GM21825 (cell line): ENCODE data around the gene RNF212.
"Not testable (repeated sequence)": the region's sequence is repeated elsewhere in the genome, so short reads cannot be mapped to it uniquely, and the experiment has no call there.

Source experiments
- ATAC-seq: cut with Tn5 transposase; IDR thresholded peaks from one replicate; pipeline ENCODE4 v1.9.1; 2021; ENCODE audit warnings: mild to moderate bottlenecking, moderate library complexity; ENCODE audit not compliant: unreplicated experiment

Gene RNF212

DNA sequence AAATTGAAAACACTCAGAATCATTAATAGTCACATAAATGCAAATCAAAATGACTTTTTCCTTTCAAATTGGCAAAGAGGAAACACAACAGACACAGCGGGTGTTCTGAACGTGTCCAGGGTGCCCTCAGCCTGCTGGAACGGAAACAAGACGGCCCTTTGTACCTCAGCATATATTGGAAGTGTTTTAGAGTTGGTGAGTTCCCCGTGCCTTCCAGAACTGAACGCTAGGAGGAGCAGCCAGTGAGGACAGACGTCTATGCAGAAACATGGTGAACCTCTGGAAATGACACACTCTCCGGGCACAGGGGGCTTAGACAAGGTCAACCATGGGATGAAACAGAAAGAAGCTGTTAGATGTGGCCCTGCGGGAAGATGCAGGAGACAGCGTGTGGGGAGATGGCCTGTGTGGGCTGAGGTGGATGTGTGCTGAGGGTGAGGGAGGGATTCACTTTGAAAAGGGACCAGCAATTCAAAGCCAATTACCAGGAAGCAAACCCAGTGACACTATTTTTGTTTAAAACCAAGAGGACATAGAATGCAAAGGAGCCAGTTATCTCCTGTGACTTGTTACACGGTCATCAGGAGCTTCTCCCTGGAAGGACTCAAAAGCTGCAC, 40.4 kb downstream of the RNF212 start:
- ATAC-seq: no peak

DNA sequence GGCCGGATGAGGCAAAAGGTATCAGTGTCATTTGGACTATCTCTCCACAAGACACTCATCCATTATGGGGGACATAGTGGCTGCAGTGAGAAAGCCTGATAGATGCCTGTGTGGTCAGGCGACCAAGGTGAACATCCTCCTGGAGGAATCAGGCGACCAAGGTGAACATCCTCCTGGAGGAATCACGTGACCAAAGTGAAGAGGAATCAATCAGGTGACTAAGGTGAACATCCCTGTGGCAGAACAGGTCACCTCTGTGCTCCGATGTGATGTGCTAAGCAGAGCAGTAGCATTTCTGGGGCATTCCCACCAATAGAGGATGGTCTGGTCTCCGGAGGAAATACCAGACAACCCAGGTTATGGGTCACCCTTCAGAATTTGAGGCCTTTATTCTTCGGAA, 44.0 kb downstream of the RNF212 start:
- ATAC-seq: no peak

DNA sequence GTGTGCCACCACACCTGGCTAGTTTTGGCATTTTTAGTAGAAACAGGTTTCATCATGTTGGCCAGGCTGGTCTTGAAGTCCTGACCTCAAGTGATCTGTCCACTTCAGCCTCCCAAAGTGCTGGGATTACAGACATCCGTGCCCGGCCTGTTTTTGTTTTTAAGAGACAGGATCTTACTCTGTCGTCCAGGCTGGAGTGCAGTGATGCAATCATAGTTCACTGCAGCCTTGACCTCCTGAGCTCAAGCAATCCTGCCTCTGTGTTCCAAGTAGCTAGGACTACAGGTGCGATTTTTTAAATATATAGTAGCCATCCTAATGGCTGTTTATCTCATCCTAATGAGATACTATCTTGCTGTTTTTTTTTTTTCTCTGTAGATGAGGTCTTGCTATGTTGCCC, 47.6 kb downstream of the RNF212 start:
- ATAC-seq: no peak

DNA sequence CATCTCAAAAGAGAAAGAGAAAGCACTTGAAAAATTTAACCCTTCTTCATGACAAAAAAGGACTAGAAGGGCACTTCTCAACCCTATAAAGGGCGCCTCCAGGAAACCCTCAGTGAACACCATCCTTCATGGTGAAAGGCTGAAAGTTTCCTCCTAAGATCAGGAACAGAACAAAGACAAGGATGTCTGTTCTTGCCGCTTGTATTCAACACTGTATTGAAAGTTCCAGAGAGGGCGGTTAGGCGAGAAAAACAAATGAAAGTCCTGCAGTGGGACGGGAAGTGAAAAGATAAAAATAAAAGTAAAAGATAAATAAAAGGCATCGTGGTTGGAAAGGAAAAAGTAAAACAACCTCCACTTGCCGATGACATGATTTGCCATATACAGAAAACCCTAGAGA, 50.9 kb downstream of the RNF212 start:
- no peak for ATAC-seq

DNA sequence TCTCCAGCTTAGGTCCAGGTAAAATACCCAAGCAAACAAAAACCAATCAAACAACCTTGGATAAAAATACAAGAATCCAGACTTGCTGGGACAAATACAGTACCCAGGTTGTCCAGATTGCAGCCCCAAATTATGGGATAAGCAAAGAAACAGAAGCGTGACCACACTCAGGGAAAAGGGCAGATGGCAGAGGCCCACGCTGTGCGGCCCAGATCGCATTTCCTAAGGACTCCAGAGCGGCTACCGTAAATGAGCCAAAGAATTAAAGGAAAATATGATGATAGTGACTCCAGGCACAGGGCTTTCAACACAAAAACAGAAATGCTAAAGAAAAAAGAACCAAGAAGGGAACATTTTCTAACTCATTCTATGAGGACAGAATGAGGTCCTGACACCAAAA, 51.6 kb downstream of the RNF212 start:
- ATAC-seq: no peak

DNA sequence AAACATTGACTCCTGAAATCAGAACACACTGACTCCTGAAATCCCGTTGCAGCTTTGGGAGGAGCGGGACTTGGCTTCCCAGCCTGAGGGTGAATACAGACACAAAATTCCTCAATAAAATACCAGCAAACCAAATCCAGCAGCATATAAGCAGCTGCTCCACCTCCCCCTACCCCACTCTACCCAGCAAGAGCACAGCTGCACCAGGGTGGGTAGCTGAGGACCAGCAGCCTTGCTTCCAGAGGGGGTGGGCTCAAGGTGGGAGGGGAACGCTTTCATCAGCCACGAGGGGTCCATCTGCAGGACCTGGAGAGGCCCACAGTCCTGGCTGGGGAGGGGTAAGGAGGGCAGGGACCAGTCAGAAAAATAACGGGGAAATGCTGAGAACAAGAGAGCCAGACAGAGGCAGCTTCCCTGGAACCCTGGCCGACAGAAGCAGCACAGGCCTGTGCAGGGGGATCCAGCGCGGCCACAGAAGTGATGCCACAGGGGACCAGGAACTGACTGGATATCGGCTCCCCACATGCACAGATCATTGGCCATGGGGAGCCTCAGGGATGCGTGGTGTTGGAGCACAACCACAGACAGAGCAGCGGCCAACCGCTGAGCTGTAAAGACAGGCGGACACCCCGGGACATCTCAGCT, 52.2 kb downstream of the RNF212 start:
- ATAC-seq: no peak

DNA sequence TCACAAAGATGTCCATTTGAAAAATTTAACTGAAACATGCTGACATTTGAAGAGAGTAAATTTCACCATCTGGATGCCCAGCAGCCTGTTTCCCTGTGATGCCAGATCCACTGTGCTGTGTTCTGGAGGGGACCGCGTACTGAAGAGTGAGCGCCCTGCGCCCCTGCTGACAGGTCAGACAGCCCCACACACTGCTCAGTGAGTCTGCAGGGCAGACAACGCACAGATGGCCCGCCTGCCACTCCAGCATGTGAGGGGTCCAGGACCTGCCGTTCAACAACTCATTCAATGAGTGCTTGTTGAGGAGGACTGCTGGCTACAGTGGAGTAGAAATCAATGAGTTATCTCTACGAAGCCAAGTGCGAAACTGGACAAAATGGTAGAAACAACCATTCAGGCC, 52.7 kb downstream of the RNF212 start:
- no peak for ATAC-seq

DNA sequence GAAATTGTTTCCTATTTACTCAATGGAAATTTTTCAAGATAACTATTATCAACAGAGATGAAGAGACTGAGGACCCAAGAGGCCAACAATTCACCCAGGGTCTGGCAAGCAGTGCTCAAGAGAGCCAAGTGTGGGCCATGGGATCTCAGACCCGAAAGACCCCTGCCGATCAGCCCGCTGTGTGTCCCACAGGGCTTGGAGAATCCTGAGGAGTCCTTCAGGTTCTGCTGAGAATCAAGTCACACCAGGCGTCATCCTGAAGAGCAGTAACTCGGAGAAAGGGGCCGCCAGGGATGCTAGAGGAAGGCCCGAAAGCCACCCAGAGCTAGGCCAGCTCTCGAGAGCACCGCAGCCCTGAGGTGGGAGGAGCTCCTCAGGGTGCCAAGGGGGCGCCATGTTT, 53.2 kb downstream of the RNF212 start:
- no peak for ATAC-seq

DNA sequence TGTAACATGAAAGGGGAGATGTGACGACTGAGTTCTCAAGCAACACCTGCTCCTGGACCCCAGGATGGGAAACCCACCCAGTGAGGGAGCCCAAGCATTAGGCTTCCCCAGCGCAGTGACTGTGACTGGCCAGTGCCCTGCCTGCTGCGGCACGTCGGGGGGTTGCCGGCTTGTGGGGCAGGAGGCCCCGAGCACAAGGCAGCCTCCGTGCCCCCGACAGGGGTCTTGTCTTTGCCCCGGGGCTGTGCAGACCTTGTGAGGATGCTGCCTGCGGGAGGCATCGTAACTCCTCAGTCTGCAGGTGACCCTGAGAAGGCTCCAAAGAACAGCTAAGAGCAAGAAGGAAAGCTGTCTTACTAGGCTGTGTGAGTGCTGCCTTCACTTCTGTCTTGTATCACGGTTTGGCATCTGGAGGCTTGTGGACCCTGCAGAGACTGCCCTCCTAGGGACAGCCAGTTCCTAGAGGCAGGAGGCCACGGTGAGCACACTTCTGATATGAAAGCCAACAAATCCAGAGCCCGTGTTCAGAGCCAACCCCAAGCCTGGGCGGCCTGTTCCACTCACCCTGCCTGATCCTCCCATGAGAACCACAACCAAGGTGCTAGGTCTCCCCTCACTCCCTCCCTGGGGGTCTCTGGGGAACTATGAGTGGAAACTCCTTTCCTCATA, 54.2 kb downstream of the RNF212 start:
- ATAC-seq: no peak

DNA sequence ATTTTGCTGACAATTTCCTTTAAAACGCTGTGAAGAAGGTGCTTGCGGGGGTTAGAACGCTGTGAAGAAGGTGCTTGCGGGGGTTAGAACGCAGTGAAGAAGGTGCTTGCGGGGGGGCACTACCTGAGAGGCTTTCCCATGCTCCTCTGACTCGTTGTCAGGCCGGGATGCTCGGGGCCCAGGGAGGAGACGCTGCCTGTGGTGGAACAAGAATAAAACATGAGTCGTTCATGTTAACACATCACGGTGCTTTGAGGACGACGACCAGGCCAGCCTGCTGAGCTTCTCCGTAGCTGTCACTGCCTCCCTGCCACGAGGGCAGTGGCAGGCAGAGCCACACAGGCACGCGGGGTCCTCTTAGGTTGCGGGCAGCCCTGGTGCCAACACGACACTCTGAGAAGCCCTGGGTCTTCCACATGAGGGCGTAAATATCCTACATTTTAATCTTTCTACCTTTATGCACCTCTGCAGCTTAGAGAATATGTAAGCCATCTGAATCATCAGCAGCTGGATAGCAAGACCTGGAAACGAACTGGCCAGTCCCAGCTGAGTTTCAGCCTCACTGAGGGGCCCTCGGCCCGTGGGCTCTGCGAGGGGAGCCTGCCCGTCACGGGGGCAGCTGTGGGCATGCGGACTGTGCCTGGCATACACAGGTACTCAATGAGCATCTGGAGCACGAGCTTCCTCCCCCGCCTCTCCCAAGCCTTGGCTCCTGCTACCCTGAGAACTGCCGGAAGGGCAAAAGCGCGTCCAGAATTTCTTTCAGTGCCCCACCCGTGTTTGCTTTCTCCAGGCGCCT, 55.0 kb downstream of the RNF212 start:
- ATAC-seq: no peak

DNA sequence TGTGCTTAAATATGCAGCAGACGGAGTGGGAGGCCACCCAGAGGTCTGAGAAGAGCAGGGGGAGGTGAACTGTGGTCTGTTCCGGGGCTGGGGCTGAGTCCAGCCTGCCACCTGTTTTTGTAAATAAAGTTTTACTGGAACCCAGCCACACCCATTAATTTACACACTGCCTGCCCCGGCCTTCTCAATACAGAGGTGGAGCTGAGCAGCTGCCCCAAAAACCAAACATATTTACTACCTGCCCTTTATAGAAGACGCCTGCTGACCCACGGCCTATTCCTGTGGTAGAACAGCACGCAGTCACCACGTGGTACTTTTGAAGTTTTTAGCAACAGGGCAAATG, 56.0 kb downstream of the RNF212 start:
- no peak for ATAC-seq

DNA sequence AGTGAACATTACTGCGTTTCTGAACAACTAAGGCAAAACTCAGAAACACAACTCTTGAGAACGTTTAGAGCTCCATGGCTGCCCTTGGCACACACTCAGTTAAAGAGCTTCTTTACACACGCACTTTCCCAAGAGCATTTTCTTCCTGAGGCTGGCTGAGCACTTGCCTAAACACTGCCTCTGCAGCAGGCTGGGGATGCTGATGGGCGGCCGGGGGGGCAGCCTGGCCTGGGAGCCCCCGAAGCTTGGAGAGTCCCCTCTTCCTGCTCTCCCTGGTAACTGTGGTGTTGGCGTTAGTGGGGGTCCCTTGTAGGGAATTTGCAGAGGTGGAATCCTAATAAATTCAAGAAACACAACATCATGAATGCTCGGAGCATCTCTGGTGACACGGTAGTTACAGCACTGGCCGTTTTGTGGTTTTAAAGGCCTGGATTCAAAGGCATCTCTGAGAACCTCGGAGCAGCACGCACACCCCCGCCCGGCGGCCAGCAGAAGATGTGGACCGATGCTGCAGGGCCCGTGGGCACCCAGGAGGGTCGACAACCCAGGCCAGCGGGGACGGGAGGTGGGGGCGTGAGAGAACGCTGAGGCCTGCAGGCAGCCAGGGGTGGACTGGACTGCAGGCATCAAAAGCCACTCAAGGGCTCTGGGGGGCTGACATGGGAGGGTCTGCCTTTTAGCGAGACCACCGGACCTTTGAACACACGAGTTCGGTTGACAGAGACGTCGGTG, 56.5 kb downstream of the RNF212 start:
- ATAC-seq: no peak

DNA sequence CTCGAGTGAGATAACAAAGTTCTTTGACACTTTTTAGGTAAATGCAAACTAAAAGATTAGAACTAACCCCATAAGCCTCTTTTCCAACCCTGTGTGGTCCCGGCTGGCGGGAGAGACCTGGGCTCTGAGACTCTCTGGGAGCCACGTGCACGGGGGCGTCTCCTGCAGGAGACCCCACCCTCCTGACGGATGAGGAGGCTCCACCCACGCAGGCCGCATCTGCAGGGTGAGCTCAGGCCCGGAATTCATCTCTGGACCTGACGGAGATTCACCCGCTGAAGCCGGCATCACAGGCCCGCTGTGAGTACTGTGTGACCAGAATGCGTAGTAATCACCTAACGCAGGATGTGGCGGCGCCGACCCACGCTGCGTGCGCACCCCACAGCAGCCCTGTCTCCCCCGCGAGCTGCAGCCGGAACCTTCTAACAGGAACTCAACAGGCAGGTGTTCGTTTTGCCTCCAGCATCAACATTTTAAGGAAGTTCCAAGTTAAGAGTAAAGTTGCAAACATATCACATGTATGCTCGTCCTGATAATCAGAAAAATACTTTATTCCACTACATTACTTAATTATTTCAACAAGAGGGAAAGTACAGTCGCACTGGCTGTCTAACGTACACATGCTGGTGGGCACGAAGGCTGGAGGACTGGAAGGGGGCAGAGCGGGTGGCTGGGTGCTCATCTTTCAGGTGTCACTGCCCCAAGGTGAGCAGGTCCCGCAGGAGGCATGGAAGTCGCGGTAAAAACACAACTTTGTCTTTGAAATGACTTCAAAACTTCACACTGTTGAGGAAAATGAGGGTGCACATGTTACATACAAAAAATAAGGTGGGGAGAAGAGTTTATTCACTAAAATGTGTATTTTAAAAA, 57.4 kb downstream of the RNF212 start:
- peak; percentile 64 for ATAC-seq

DNA sequence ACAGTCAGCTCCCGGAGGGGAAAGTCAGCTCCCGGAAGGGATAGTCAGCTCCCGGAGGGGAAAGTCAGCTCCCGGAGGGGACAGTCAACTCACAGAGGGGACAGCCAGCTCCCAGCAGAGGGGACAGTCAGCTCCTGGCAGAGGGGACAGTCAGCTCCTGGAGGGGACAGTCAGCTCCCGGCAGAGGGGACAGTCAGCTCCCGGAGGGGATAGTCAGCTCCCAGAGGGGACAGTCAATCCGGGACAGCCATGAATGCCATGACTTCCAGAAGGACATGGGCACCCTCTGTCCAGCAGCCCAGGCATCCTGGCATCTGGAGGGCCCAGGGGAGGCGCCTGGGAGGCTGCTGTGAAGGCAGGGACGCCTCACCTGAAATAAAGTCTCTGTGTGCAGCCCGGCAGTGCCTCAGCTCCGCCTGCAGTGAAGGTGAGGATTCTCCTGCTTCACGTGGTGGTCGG, 58.1 kb downstream of the RNF212 start:
- ATAC-seq: not testable (repeated sequence)

DNA sequence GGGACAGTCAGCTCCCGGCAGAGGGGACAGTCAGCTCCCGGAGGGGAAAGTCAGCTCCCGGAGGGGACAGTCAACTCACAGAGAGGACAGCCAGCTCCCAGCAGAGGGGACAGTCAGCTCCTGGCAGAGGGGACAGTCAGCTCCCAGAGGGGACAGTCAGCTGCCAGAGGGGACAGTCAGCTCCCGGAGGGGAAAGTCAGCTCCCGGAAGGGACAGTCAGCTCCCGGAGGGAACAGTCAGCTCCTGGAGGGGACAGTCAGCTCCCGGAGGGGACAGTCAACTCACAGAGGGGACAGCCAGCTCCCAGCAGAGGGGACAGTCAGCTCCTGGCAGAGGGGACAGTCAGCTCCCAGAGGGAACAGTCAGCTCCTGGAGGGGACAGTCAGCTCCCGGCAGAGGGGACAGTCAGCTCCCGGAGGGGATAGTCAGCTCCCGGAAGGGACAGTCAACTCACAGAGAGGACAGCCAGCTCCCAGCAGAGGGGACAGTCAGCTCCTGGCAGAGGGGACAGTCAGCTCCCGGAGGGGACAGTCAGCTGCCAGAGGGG, 58.6 kb downstream of the RNF212 start:
- ATAC-seq: not testable (repeated sequence)

DNA sequence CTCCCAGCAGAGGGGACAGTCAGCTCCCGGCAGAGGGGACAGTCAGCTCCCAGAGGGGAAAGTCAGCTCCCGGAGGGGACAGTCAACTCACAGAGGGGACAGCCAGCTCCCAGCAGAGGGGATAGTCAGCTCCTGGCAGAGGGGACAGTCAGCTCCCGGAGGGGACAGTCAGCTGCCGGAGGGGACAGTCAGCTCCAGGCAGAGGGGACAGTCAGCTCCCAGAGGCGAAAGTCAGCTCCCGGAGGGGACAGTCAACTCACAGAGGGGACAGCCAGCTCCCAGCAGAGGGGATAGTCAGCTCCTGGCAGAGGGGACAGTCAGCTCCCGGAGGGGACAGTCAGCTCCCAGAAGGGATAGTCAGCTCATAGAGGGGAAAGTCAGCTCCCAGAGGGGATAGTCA, 59.5 kb downstream of the RNF212 start:
- not testable (repeated sequence) for ATAC-seq

DNA sequence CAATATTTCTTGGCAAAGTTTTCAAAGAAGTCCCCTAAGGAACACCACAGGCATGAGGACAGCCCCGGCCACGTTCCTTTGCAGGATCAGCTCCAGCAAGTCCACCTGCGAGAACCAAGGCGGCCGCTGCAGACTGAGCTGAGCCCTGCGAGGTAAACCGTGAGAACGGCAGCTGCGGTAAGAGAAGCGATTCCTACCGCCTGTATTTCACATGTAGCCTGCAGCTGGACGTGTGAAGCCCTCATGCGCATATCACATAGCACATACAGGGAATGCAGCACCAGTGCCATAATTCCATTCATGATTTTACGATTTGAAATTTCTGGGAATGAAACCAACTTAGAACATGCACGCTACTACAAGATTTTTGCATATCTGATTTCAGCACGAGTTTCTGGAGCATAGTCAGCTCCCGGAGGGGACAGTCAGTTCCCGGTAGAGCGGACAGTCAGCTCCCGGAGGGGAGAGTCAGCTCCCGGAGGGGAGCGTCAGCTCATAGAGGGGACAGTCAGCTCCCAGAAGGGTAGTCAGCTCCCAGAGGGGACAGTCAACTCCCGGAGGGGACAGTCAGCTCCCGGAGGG, 60.2 kb downstream of the RNF212 start:
- ATAC-seq: no peak

DNA sequence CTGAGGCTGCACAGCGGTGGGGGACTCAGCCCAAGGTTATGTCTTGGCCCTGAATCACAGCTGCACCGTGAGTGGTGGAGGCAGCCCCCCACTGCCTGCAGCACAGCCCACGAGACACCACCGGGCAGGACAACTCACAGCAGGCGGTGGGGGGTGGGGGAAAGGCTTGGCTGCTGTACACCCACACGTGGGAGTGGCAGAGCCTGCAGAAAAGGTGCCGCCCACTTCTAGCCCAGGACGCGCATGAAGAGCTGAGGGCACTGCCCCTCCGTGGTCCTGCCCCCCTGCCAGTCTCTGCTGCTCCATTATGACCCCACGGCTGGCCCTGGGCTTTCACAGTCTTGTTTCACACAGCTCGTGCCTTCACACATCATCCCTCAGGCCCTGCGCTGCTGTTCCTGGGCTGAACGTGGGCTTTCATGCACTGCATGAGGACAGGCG, 61.1 kb downstream of the RNF212 start:
- ATAC-seq: no peak

DNA sequence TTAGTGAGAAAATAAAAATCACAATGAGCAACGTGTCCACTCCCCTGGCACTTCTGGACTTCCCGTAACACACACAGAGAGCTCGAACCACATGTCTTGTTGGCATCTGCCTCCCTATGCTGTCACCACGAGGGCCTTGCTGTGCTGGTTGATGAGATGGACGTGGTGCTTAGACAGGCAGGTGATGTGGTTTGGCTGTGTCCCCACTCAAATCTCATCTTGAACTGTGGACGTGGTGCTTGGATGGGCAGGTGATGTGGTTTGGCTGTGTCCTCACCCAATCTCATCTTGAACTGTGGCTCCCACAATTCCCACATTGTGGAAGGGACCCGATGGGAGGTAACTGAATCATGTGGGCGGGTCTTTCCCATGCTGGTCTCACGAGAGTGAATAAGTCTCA, 61.9 kb downstream of the RNF212 start:
- no peak for ATAC-seq
